ENCODE data around the gene SMARCB1.

SMARCB1 gene

GRCh38 chr22:23769321-23769965, 17.3 kb upstream of the SMARCB1 start:
- no peak overlapping the region for H3K4me3 ChIP-seq (ENCODE audit: low read depth, low read length)
- TF ChIP-seq MAX (IDR thresholded peaks at IDR 0.05; ENCODE audit: low read depth, low read length), result no peak
- TF ChIP-seq POLR2A (IDR thresholded peaks at IDR 0.05; ENCODE audit: extremely low read depth, insufficient read length), result no peak
- no peak for TF ChIP-seq CTCF (IDR thresholded peaks at IDR 0.05; ENCODE audit: low read depth, low read length)
- TF ChIP-seq MYC (IDR thresholded peaks at IDR 0.05; ENCODE audit: low read depth, low read length), result no peak
- DNase-seq (ENCODE audit: low read depth), result no peak

GRCh38 chr22:23772315-23772648, 14.5 kb upstream of the SMARCB1 start:
- DNase-seq (ENCODE audit: low read depth), result no peak
- no peak overlapping the region for H3K4me3 ChIP-seq (ENCODE audit: low read depth, low read length)
- TF ChIP-seq MAX (IDR thresholded peaks at IDR 0.05; ENCODE audit: low read depth, low read length), result no peak

GRCh38 chr22:23772649-23773473, 13.9 kb upstream of the SMARCB1 start, which contains the start of gene MMP11:
TSS of gene MMP11 (plus strand) at chr22:23772849. CDS start at chr22:23772871, 22 bp downstream.
- TF ChIP-seq MAX (IDR thresholded peaks at IDR 0.05; ENCODE audit: low read depth, low read length), result no peak
- no peak for TF ChIP-seq CTCF (IDR thresholded peaks at IDR 0.05; ENCODE audit: low read depth, low read length)
- TF ChIP-seq POLR2A (IDR thresholded peaks at IDR 0.05; ENCODE audit: extremely low read depth, insufficient read length), result no peak
- TF ChIP-seq MYC (IDR thresholded peaks at IDR 0.05; ENCODE audit: low read depth, low read length), result no peak
- DNase-seq (ENCODE audit: low read depth), result peak; percentile 46
- no peak within 1 kb of the TSS for H3K4me3 ChIP-seq (ENCODE audit: low read depth, low read length)

- H3K4me3 ChIP-seq (ENCODE audit: low read depth, low read length), result no peak overlapping the region
- TF ChIP-seq MAX (IDR thresholded peaks at IDR 0.05; ENCODE audit: low read depth, low read length) (no peak), MYC (IDR thresholded peaks at IDR 0.05; ENCODE audit: low read depth, low read length) (no peak), CTCF (IDR thresholded peaks at IDR 0.05; ENCODE audit: low read depth, low read length) (no peak), POLR2A (IDR thresholded peaks at IDR 0.05; ENCODE audit: extremely low read depth, insufficient read length) (no peak)
- no peak for DNase-seq (ENCODE audit: low read depth)
These were observed 13.2 kb upstream of the SMARCB1 start for GRCh38 chr22:23773483-23774113.

- DNase-seq (ENCODE audit: low read depth), result no peak
- TF ChIP-seq CTCF (IDR thresholded peaks at IDR 0.05; ENCODE audit: low read depth, low read length), result no peak
- no peak for TF ChIP-seq MAX (IDR thresholded peaks at IDR 0.05; ENCODE audit: low read depth, low read length)
- TF ChIP-seq POLR2A (IDR thresholded peaks at IDR 0.05; ENCODE audit: extremely low read depth, insufficient read length), result no peak
- TF ChIP-seq MYC (IDR thresholded peaks at IDR 0.05; ENCODE audit: low read depth, low read length), result no peak
- H3K4me3 ChIP-seq (ENCODE audit: low read depth, low read length), result no peak overlapping the region
These were observed 12.4 kb upstream of the SMARCB1 start for GRCh38 chr22:23774114-23774921.
